Liver (tissue), 9 donors: ENCODE results near the gene CLPX. TPM values are rescaled to one million over a fixed set of nuclear protein-coding genes. Genes with fewer than 3 reads are reported as not detected.
A peak's percentile ranks its signal among the peaks of the same experiment; 100 is the strongest.

Source experiments
- DNase-seq: peaks from one replicate; pipeline ENCODE4 v3.0.0-alpha.2; 2017; ENCODE audit warnings: low spot score
- H3K27ac ChIP-seq, 2 donors: one replicate each; pipeline ENCODE4 v1.7.0; 2013; ENCODE audit warnings: inconsistent platforms in 2 of 2, low read length in 2 of 2, control low read depth in 1 of 2, low read depth in 1 of 2, mild to moderate bottlenecking in 1 of 2
- H3K27me3 ChIP-seq, 4 donors: one replicate each; pipeline versions ENCODE4 v1.6.1 to v1.7.0; 2013; ENCODE audit warnings: low read length in 3 of 4, inconsistent platforms in 1 of 4, mild to moderate bottlenecking in 1 of 4, moderate library complexity in 1 of 4; ENCODE audit not compliant: control insufficient read depth in 4 of 4, insufficient read depth in 4 of 4
- H3K36me3 ChIP-seq, 4 donors: one replicate each; pipeline versions ENCODE4 v1.6.1 to v1.7.0; 2013; ENCODE audit warnings: low read length in 3 of 4, mild to moderate bottlenecking in 3 of 4, low read depth in 1 of 4, moderate library complexity in 1 of 4; ENCODE audit not compliant: control insufficient read depth in 4 of 4, insufficient read depth in 3 of 4
- H3K4me1 ChIP-seq, 4 donors: one replicate each; pipeline versions ENCODE4 v1.6.1 to v1.7.0; 2013; ENCODE audit warnings: low read length in 3 of 4, mild to moderate bottlenecking in 3 of 4, moderate library complexity in 1 of 4; ENCODE audit not compliant: control insufficient read depth in 4 of 4, insufficient read depth in 4 of 4
- H3K4me3 ChIP-seq, 3 donors: one replicate each; pipeline versions ENCODE4 v1.6.1 to v1.7.0; 2013; ENCODE audit warnings: low read length in 3 of 3, control low read depth in 1 of 3, low read depth in 1 of 3, mild to moderate bottlenecking in 1 of 3
- H3K9ac ChIP-seq, 2 donors: one replicate each; pipeline ENCODE4 v1.7.0; 2013; ENCODE audit warnings: low read length in 2 of 2, mild to moderate bottlenecking in 2 of 2, moderate library complexity in 2 of 2, control low read depth in 1 of 2, low read depth in 1 of 2
- H3K9me3 ChIP-seq, 4 donors: one replicate each; pipeline versions ENCODE4 v1.6.1 to v1.7.0; 2013; ENCODE audit warnings: low read length in 3 of 4; ENCODE audit not compliant: control insufficient read depth in 4 of 4
- ATF3 ChIP-seq: IDR thresholded peaks from 2 replicates; pipeline ENCODE4 v1.6.1; 2016; ENCODE audit warnings: antibody characterized with exemption
- CTCF ChIP-seq: fragments of 150-350 bp; IDR thresholded peaks from 2 replicates; pipeline ENCODE4 v1.5.1; 2017; ENCODE audit warnings: improper control_type of control experiment, low read depth, low read length; ENCODE audit not compliant: missing input control
- EGR1 ChIP-seq, 2 donors: IDR thresholded peaks; 2 replicates each; pipeline ENCODE4 v1.6.1; 2016 to 2018; ENCODE audit warnings: antibody characterized with exemption in 2 of 2, low read depth in 2 of 2
- FOXA1 ChIP-seq: IDR thresholded peaks from 2 replicates; pipeline ENCODE4 v1.6.1; 2016; ENCODE audit warnings: antibody characterized with exemption
- FOXA2 ChIP-seq: IDR thresholded peaks from 2 replicates; pipeline ENCODE4 v1.6.1; 2016; ENCODE audit warnings: antibody characterized with exemption
- GABPA ChIP-seq, 2 donors: IDR thresholded peaks in 1 of 2; conservative IDR thresholded peaks in 1 of 2; 2 replicates each; pipeline ENCODE4 v1.6.1; 2016; ENCODE audit warnings: antibody characterized with exemption in 2 of 2, mild to moderate bottlenecking in 1 of 2, moderate library complexity in 1 of 2
- HNF4A ChIP-seq, 2 donors: conservative IDR thresholded peaks; 2 replicates each; pipeline ENCODE4 v1.6.1; 2016; ENCODE audit warnings: antibody characterized with exemption in 2 of 2, mild to moderate bottlenecking in 2 of 2
- HNF4G ChIP-seq: IDR thresholded peaks from 2 replicates; pipeline ENCODE4 v1.6.1; 2016; ENCODE audit warnings: antibody characterized with exemption
- JUND ChIP-seq, 2 donors: IDR thresholded peaks; 2 replicates each; pipeline ENCODE4 v1.6.1; 2016; ENCODE audit warnings: antibody characterized with exemption in 2 of 2
- MAX ChIP-seq: IDR thresholded peaks from 2 replicates; pipeline ENCODE4 v1.6.1; 2016; ENCODE audit warnings: antibody characterized with exemption
- NR2F2 ChIP-seq: IDR thresholded peaks from 2 replicates; pipeline ENCODE4 v1.6.1; 2016; ENCODE audit warnings: antibody characterized with exemption
- RAD21 ChIP-seq, 2 donors: IDR thresholded peaks; 2 replicates each; pipeline ENCODE4 v1.6.1; 2016; ENCODE audit warnings: antibody characterized with exemption in 2 of 2, mild to moderate bottlenecking in 2 of 2
- RXRA ChIP-seq, 2 donors: IDR thresholded peaks; 2 replicates each; pipeline ENCODE4 v1.6.1; 2017 to 2018; ENCODE audit warnings: antibody characterized with exemption in 2 of 2, mild to moderate bottlenecking in 1 of 2
- SP1 ChIP-seq: IDR thresholded peaks from 2 replicates; pipeline ENCODE4 v1.6.1; 2018; ENCODE audit warnings: antibody characterized with exemption, mild to moderate bottlenecking
- TAF1 ChIP-seq: conservative IDR thresholded peaks from 2 replicates; pipeline ENCODE4 v1.6.1; 2016; ENCODE audit warnings: antibody characterized with exemption, mild to moderate bottlenecking
- YY1 ChIP-seq: IDR thresholded peaks from 2 replicates; pipeline ENCODE4 v1.6.1; 2016; ENCODE audit warnings: antibody characterized with exemption, mild to moderate bottlenecking
- ZBTB33 ChIP-seq: IDR thresholded peaks from 2 replicates; pipeline ENCODE4 v1.6.1; 2016; ENCODE audit warnings: antibody characterized with exemption
- WGBS: extraction: QIAGEN DNeasy Blood & Tissue Kit; methylation state at CpG from one replicate; pipeline ENCODE4 v1.1.7; 2013; 5-methylcytosine and 5-hydroxymethylcytosine counted together
- polyA plus RNA-seq, 2 donors: library from polyadenylated mRNA; stranded (reverse) in 1 of 2; unstranded in 1 of 2; fragments of 200-250 nt in 1 of 2; fragments of >200 nt in 1 of 2; fragmentation: Nextera tagmentation in 1 of 2; extraction: Ambion mirVana in 1 of 2; gene quantifications; one replicate each; pipeline versions ENCODE4 v1.2.1 to v1.2.3, GENCODE V29; 2013 to 2015
- total RNA-seq, 2 donors: library from RNA; depleted of rRNA; stranded (reverse); fragments of >200 nt; gene quantifications; one replicate each; pipeline ENCODE4 v1.2.3, GENCODE V29; 2014
- TF ChIP-seq, protein P1 (sequence below): IDR thresholded peaks from 2 replicates; pipeline ENCODE4 v1.6.1; 2016; ENCODE audit warnings: antibody characterized with exemption, mild to moderate bottlenecking
- donor health status: healthy.
- donor health status: healthy.
- donor health status: healthy.
- donor health status: healthy.
- donor health status: healthy.

The CLPX gene
- total and polyA plus RNA-seq, 4 donors, result 24.8 to 79.4 (median 41.0) TPM

GRCh38 chr15:65156692-65157091, 28.4 kb downstream of the CLPX start:
- TF ChIP-seq ATF3 (no peak), ZBTB33 (no peak), TAF1 (no peak), SP1 (no peak), RAD21 (IDR thresholded peaks at IDR 0.05) (no peak), MAX (no peak), HNF4A (conservative IDR thresholded peaks at IDR 0.05) (no peak), HNF4G (no peak), FOXA1 (no peak), FOXA2 (no peak), CTCF (no peak), JUND (IDR thresholded peaks at IDR 0.05) (no peak), NR2F2 (no peak), YY1 (no peak), RXRA (IDR thresholded peaks at IDR 0.05) (no peak)
- no peaks in the 10 kb centered on the region for H3K27me3 ChIP-seq
- H3K36me3 ChIP-seq, result peaks cover 15 to 58% (median 52%) of the 10 kb centered on the region in 4 donors
- 83% methylated on average over 5 of the region's 5 CpGs for WGBS
- no peaks in the 10 kb centered on the region for H3K9me3 ChIP-seq
- peaks cover 0 to 13% (median 8%) of the 10 kb centered on the region in 4 donors for H3K4me1 ChIP-seq
- no peak overlapping the region for H3K9ac ChIP-seq
- no peak for DNase-seq
- H3K4me3 ChIP-seq, result no peak overlapping the region
- H3K27ac ChIP-seq, result no peak overlapping the region

GRCh38 chr15:65154720-65155119, 30.4 kb downstream of the CLPX start:
- H3K27ac ChIP-seq, result peak overlapping the region; percentile 16 to 35
- no peaks in the 10 kb centered on the region for H3K9me3 ChIP-seq
- TF ChIP-seq EGR1 (IDR thresholded peaks at IDR 0.05; ENCODE audit: low read depth in 2 of 2) (no peak), GABPA (IDR thresholded peaks at IDR 0.05 in 1 of 2, conservative IDR thresholded peaks at IDR 0.05 in 1 of 2) (no peak), ATF3 (peak; percentile 62), HNF4G (no peak), FOXA1 (no peak), RAD21 (IDR thresholded peaks at IDR 0.05) (peak in 1 of 2 donors; percentile 47), YY1 (peak; percentile 44), TAF1 (no peak), RXRA (IDR thresholded peaks at IDR 0.05) (peak in 1 of 2 donors; percentile 13), NR2F2 (no peak), ZBTB33 (peak; percentile 22), MAX (no peak), HNF4A (conservative IDR thresholded peaks at IDR 0.05) (peak in 1 of 2 donors; percentile 46), JUND (IDR thresholded peaks at IDR 0.05) (no peak), SP1 (peak; percentile 30)
- TF ChIP-seq, protein P1, sequence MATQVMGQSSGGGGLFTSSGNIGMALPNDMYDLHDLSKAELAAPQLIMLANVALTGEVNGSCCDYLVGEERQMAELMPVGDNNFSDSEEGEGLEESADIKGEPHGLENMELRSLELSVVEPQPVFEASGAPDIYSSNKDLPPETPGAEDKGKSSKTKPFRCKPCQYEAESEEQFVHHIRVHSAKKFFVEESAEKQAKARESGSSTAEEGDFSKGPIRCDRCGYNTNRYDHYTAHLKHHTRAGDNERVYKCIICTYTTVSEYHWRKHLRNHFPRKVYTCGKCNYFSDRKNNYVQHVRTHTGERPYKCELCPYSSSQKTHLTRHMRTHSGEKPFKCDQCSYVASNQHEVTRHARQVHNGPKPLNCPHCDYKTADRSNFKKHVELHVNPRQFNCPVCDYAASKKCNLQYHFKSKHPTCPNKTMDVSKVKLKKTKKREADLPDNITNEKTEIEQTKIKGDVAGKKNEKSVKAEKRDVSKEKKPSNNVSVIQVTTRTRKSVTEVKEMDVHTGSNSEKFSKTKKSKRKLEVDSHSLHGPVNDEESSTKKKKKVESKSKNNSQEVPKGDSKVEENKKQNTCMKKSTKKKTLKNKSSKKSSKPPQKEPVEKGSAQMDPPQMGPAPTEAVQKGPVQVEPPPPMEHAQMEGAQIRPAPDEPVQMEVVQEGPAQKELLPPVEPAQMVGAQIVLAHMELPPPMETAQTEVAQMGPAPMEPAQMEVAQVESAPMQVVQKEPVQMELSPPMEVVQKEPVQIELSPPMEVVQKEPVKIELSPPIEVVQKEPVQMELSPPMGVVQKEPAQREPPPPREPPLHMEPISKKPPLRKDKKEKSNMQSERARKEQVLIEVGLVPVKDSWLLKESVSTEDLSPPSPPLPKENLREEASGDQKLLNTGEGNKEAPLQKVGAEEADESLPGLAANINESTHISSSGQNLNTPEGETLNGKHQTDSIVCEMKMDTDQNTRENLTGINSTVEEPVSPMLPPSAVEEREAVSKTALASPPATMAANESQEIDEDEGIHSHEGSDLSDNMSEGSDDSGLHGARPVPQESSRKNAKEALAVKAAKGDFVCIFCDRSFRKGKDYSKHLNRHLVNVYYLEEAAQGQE, result no peak

More at GRCh38 chr15:65154720-65155119, 30.4 kb downstream of the CLPX start:
- WGBS, result 32% methylated on average over 6 of the region's 6 CpGs
- no peak for DNase-seq
- H3K36me3 ChIP-seq, result peaks cover 15 to 70% (median 57%) of the 10 kb centered on the region in 4 donors
- peak overlapping the region in 1 of 2 donors; percentile 66 for H3K9ac ChIP-seq
- no peaks in the 10 kb centered on the region for H3K27me3 ChIP-seq
- H3K4me3 ChIP-seq, result no peak overlapping the region
- peaks cover 0 to 13% (median 8%) of the 10 kb centered on the region in 4 donors for H3K4me1 ChIP-seq
